Neural cell (in vitro differentiated cells): Measurements from ENCODE around the gene SLC10A7. TPM values are rescaled to one million over a fixed set of nuclear protein-coding genes. Genes with fewer than 3 reads are reported as not detected.

Experiments used
- H2AFZ ChIP-seq: fragments of 200-600, 300-800 bp; sonication (generic), shearing (Covaris generic); 2 replicates; pipeline ENCODE4 v1.6.0; 2014; ENCODE audit warnings: low read depth, mild to moderate bottlenecking, antibody characterized with exemption, low read length, moderate library complexity
- H3F3A ChIP-seq: fragments of 200-600 bp; shearing (Covaris generic); 2 replicates; pipeline ENCODE4 v1.6.1; 2016; ENCODE audit warnings: mild to moderate bottlenecking, moderate library complexity, mixed read lengths, antibody characterized with exemption, low read length; ENCODE audit not compliant: insufficient read depth, poor library complexity, severe bottlenecking
- H3K27ac ChIP-seq: fragments of 200-600, 300-800 bp; sonication (generic), shearing (Covaris generic); 2 replicates; pipeline ENCODE4 v1.5.1; 2014; ENCODE audit warnings: mild to moderate bottlenecking, low read length, moderate library complexity
- H3K27me3 ChIP-seq: fragments of 300-800, 200-600 bp; sonication (generic), shearing (Covaris generic); 2 replicates; pipeline ENCODE4 v1.6.0; 2014; ENCODE audit warnings: mild to moderate bottlenecking, low read depth, low read length, moderate library complexity; ENCODE audit not compliant: insufficient read depth
- H3K36me3 ChIP-seq: fragments of 300-800, 200-600 bp; sonication (generic), shearing (Covaris generic); 2 replicates; pipeline ENCODE4 v1.5.1; 2014; ENCODE audit warnings: mild to moderate bottlenecking, antibody characterized with exemption, low read length, moderate library complexity; ENCODE audit not compliant: insufficient read depth
- H3K4me2 ChIP-seq: fragments of 300-800, 200-600 bp; sonication (generic), shearing (Covaris generic); 2 replicates; pipeline ENCODE4 v1.6.0; 2014; ENCODE audit warnings: mild to moderate bottlenecking, low read length
- H3K4me3 ChIP-seq: fragments of 300-800, 200-600 bp; sonication (generic), shearing (Covaris generic); 2 replicates; pipeline ENCODE4 v1.5.1; 2014; ENCODE audit warnings: mild to moderate bottlenecking, low read length, moderate library complexity
- H3K79me2 ChIP-seq: fragments of 200-600 bp; shearing (Covaris generic); replicated peaks from 2 replicates; pipeline ENCODE4 v1.6.0; 2014; ENCODE audit warnings: mild to moderate bottlenecking, low read length, moderate library complexity; ENCODE audit not compliant: insufficient read depth
- H3K9ac ChIP-seq: fragments of 300-800, 200-600 bp; sonication (generic), shearing (Covaris generic); 2 replicates; pipeline ENCODE4 v1.6.1; 2016; ENCODE audit warnings: mild to moderate bottlenecking, low read length, mixed read lengths
- H3K9me2 ChIP-seq: fragments of 200-600 bp; shearing (Covaris generic); 2 replicates; pipeline ENCODE4 v1.6.1; 2016; ENCODE audit warnings: mild to moderate bottlenecking, low read length, mixed read lengths; ENCODE audit not compliant: insufficient read depth
- H3K9me3 ChIP-seq: fragments of 200-600, 300-800 bp; sonication (generic), shearing (Covaris generic); 2 replicates; pipeline ENCODE4 v1.6.1; 2016; ENCODE audit warnings: mild to moderate bottlenecking, mixed run types, low read length, moderate library complexity, mixed read lengths
- H4K20me1 ChIP-seq: fragments of 200-600 bp; shearing (Covaris generic); 2 replicates; pipeline ENCODE4 v1.6.1; 2016; ENCODE audit warnings: mild to moderate bottlenecking, mixed run types; ENCODE audit not compliant: insufficient read depth
- CTCF ChIP-seq: fragments of 450-650 bp; IDR thresholded peaks from 2 replicates; pipeline ENCODE4 v1.5.1; 2014; ENCODE audit warnings: antibody characterized with exemption, mild to moderate bottlenecking, moderate library complexity; ENCODE audit not compliant: poor library complexity, severe bottlenecking
- EP300 ChIP-seq: fragments of 450-650 bp; conservative IDR thresholded peaks from 2 replicates; pipeline ENCODE4 v1.6.1; 2014; ENCODE audit warnings: antibody characterized with exemption, mild to moderate bottlenecking, moderate library complexity; ENCODE audit not compliant: poor library complexity, severe bottlenecking
- EZH2 ChIP-seq: fragments of 200-600, 300-800 bp; shearing (Covaris generic), sonication (generic); IDR thresholded peaks from 2 replicates; pipeline ENCODE4 v1.6.1; 2014; ENCODE audit warnings: antibody characterized with exemption, low read length, borderline replicate concordance, mild to moderate bottlenecking; ENCODE audit not compliant: insufficient read depth, poor library complexity, severe bottlenecking
- MXI1 ChIP-seq: fragments of 450-650 bp; conservative IDR thresholded peaks from 2 replicates; pipeline ENCODE4 v1.6.1; 2014; ENCODE audit warnings: antibody characterized with exemption, mild to moderate bottlenecking; ENCODE audit not compliant: poor library complexity, severe bottlenecking
- POLR2AphosphoS5 ChIP-seq: IDR thresholded peaks from 2 replicates; pipeline ENCODE4 v1.6.1; 2012
- RAD21 ChIP-seq: fragments of 450-650 bp; conservative IDR thresholded peaks from 2 replicates; pipeline ENCODE4 v1.6.1; 2014; ENCODE audit warnings: antibody characterized with exemption, mild to moderate bottlenecking, moderate library complexity
- REST ChIP-seq: IDR thresholded peaks from 2 replicates; pipeline ENCODE4 v1.6.1; 2012; ENCODE audit warnings: borderline replicate concordance
- SMC3 ChIP-seq: fragments of 450-650 bp; conservative IDR thresholded peaks from 2 replicates; pipeline ENCODE4 v1.6.1; 2014; ENCODE audit warnings: antibody characterized with exemption, mild to moderate bottlenecking, moderate library complexity; ENCODE audit not compliant: poor library complexity
- TAF1 ChIP-seq: IDR thresholded peaks from 2 replicates; pipeline ENCODE4 v1.6.1; 2012; ENCODE audit warnings: low read depth
- polyA plus RNA-seq: library from polyadenylated mRNA; depleted of rRNA; stranded (reverse); fragments of >200 nt; gene quantifications from 2 replicates; pipeline ENCODE4 v1.2.3, GENCODE V29; 2014

Gene SLC10A7
- polyA plus RNA-seq, 1 donor from 2014 or later = 5.5 TPM

GRCh38 chr4:146368209-146368608 lies 153.5 kb downstream of the SLC10A7 start:
- TF ChIP-seq POLR2AphosphoS5 (peak; percentile 19), TAF1 (no peak)
- no peak overlapping the region for H3K4me2 ChIP-seq
- H3F3A ChIP-seq = no peaks in the 10 kb centered on the region
- H3K9me3 ChIP-seq = peaks cover 7% of the 10 kb centered on the region
- no peaks in the 10 kb centered on the region for H3K27me3 ChIP-seq
- no peaks in the 10 kb centered on the region for H3K36me3 ChIP-seq
- no peaks in the 10 kb centered on the region for H3K79me2 ChIP-seq
- H2AFZ ChIP-seq = no peak overlapping the region
- peak overlapping the region; percentile 11 for H3K4me3 ChIP-seq
- no peak overlapping the region for H3K9ac ChIP-seq
- no peaks in the 10 kb centered on the region for H4K20me1 ChIP-seq
- no peaks in the 10 kb centered on the region for H3K9me2 ChIP-seq
- no peak overlapping the region for H3K27ac ChIP-seq

GRCh38 chr4:146367347-146367746 lies 154.4 kb downstream of the SLC10A7 start:
- H3K9me2 ChIP-seq = no peaks in the 10 kb centered on the region
- H4K20me1 ChIP-seq = no peaks in the 10 kb centered on the region
- no peaks in the 10 kb centered on the region for H3K36me3 ChIP-seq
- H3K79me2 ChIP-seq = no peaks in the 10 kb centered on the region
- no peak overlapping the region for H3K4me2 ChIP-seq
- no peak overlapping the region for H3K9ac ChIP-seq
- TF ChIP-seq EZH2 (no peak), RAD21 (no peak), POLR2AphosphoS5 (no peak), SMC3 (no peak), TAF1 (no peak), REST (no peak), EP300 (no peak), CTCF (no peak), MXI1 (no peak)
- no peak overlapping the region for H2AFZ ChIP-seq
- H3K9me3 ChIP-seq = peaks cover 7% of the 10 kb centered on the region
- H3F3A ChIP-seq = no peaks in the 10 kb centered on the region
- H3K4me3 ChIP-seq = no peak overlapping the region
- no peaks in the 10 kb centered on the region for H3K27me3 ChIP-seq
- no peak overlapping the region for H3K27ac ChIP-seq

- TF ChIP-seq TAF1 (no peak), EZH2 (no peak), SMC3 (no peak), CTCF (no peak), MXI1 (no peak), RAD21 (no peak), EP300 (no peak), REST (no peak), POLR2AphosphoS5 (no peak)
- no peak overlapping the region for H3K4me2 ChIP-seq
- no peaks in the 10 kb centered on the region for H3K9me2 ChIP-seq
These were observed 162.0 kb downstream of the SLC10A7 start for GRCh38 chr4:146359771-146360170.

More at GRCh38 chr4:146359771-146360170, 162.0 kb downstream of the SLC10A7 start:
- H3K27me3 ChIP-seq = no peaks in the 10 kb centered on the region
- H3F3A ChIP-seq = no peaks in the 10 kb centered on the region
- no peaks in the 10 kb centered on the region for H3K9me3 ChIP-seq
- no peaks in the 10 kb centered on the region for H3K79me2 ChIP-seq
- H3K9ac ChIP-seq = no peak overlapping the region
- H3K27ac ChIP-seq = no peak overlapping the region
- no peaks in the 10 kb centered on the region for H3K36me3 ChIP-seq
- H2AFZ ChIP-seq = no peak overlapping the region
- H3K4me3 ChIP-seq = no peak overlapping the region
- H4K20me1 ChIP-seq = no peaks in the 10 kb centered on the region
